ENCODE measurements around the gene SLC7A9.

Gene SLC7A9

DNA sequence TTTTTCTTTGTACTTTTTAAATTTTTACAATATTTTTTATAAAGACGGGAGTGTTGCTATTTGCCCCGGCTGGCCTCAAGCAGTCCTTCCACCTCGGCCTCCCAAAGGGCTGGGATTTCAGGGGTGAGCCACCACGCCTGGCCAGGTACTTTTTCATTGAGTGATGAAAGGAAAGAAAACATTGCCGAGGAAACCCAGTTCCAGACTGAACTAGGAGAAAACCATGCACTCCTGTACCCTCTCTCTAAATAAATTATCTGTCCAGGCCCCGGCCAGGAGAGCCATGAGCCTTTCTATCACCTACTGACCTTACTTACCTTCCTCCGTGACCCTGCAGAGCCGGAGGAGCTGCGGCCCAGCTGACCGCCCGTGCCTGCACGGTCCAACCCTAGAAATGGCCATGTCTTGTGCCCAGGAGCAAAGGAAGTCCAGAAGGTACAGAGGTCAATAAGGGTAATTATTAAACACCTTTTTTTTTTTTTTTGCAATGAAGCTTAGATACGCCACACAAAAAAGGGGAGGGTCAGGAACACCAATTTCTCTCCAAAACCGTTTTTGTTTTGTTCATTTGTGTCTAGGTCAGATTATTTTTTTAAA lies at the start of gene SLC7A9:
Gene SLC7A9, minus strand, starts transcription at position 399 of the 597 bp plus-strand sequence. CDS start 1,233 bp downstream, outside the sequence.
- H3K9me3 ChIP-seq (ENCODE audit: control insufficient read depth, insufficient read depth, low read length), result no peaks in the 10 kb centered on the region
- peaks cover 4% of the 10 kb centered on the region for H3K4me1 ChIP-seq (ENCODE audit: control insufficient read depth, insufficient read depth, low read length)
- no peak for DNase-seq (ENCODE audit: low read depth, low spot score)
- no CpG with 5 or more reads among the region's 14 CpGs for WGBS (ENCODE audit: insufficient coverage, insufficient read length)
- H3K27me3 ChIP-seq (ENCODE audit: control insufficient read depth, insufficient read depth, low read length), result no peaks in the 10 kb centered on the region
- no peak within 1 kb of the TSS for H3K4me3 ChIP-seq (ENCODE audit: low read length)
- H3K36me3 ChIP-seq (ENCODE audit: control insufficient read depth, insufficient read depth, low read length), result no peaks in the 10 kb centered on the region
- no peak within 1 kb of the TSS for H3K27ac ChIP-seq (ENCODE audit: low read length)

- no CpG with 5 or more reads among the region's 4 CpGs for WGBS (ENCODE audit: insufficient coverage, insufficient read length)
- DNase-seq (ENCODE audit: low read depth, low spot score), result no peak
Measured at GRCh38 chr19:32919365-32919764, 49.8 kb upstream of the SLC7A9 start.

DNA sequence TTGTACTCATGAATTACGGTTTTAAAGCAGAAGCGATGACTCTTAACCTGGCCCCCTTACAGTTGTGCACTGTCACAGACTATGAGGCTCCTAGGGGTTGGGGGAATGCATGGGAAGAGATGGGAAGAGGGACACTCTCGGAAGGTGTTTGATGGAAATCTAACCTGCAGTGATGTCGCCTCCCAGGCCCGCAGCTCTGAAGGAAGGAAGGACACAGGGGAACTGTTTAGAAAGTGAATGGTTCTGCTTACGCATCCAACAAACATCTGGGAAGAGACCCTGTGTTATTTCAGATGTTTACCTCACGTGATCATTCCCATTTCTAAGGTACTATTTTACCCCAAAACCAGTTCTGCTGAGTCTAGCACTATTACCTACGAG lies 48.0 kb upstream of the SLC7A9 start:
- WGBS (ENCODE audit: insufficient coverage, insufficient read length), result no CpG with 5 or more reads among the region's 8 CpGs
- Histone ChIP-seq H3K9me3 (ENCODE audit: control insufficient read depth, insufficient read depth, low read length) (no peaks in the 10 kb centered on the region), H3K4me1 (ENCODE audit: control insufficient read depth, insufficient read depth, low read length) (peaks cover 1% of the 10 kb centered on the region; the same call in 1 of the 2 replicates), H3K4me3 (ENCODE audit: low read length) (no peak overlapping the region), H3K27ac (ENCODE audit: low read length) (no peak overlapping the region), H3K36me3 (ENCODE audit: control insufficient read depth, insufficient read depth, low read length) (no peaks in the 10 kb centered on the region; the same call in 1 of the 2 replicates), H3K27me3 (ENCODE audit: control insufficient read depth, insufficient read depth, low read length) (no peaks in the 10 kb centered on the region)
- no peak for DNase-seq (ENCODE audit: low read depth, low spot score)

More at GRCh38 chr19:32919365-32919764, 49.8 kb upstream of the SLC7A9 start:
- no peaks in the 10 kb centered on the region; the same call in 1 of the 2 replicates for H3K36me3 ChIP-seq (ENCODE audit: control insufficient read depth, insufficient read depth, low read length)
- no peak overlapping the region for H3K27ac ChIP-seq (ENCODE audit: low read length)
- no peaks in the 10 kb centered on the region for H3K9me3 ChIP-seq (ENCODE audit: control insufficient read depth, insufficient read depth, low read length)
- no peak overlapping the region for H3K4me3 ChIP-seq (ENCODE audit: low read length)
- H3K4me1 ChIP-seq (ENCODE audit: control insufficient read depth, insufficient read depth, low read length), result peaks cover 1% of the 10 kb centered on the region; the same call in 1 of the 2 replicates
- H3K27me3 ChIP-seq (ENCODE audit: control insufficient read depth, insufficient read depth, low read length), result no peaks in the 10 kb centered on the region

GRCh38 chr19:32916969-32917615 lies 47.5 kb upstream of the SLC7A9 start:
- Histone ChIP-seq H3K27ac (ENCODE audit: low read length) (no peak overlapping the region), H3K36me3 (ENCODE audit: control insufficient read depth, insufficient read depth, low read length) (no peaks in the 10 kb centered on the region; the same call in 1 of the 2 replicates), H3K9me3 (ENCODE audit: control insufficient read depth, insufficient read depth, low read length) (no peaks in the 10 kb centered on the region), H3K27me3 (ENCODE audit: control insufficient read depth, insufficient read depth, low read length) (no peaks in the 10 kb centered on the region), H3K4me3 (ENCODE audit: low read length) (no peak overlapping the region), H3K4me1 (ENCODE audit: control insufficient read depth, insufficient read depth, low read length) (peaks cover 1% of the 10 kb centered on the region; the same call in 1 of the 2 replicates)
- no CpG with 5 or more reads among the region's 4 CpGs for WGBS (ENCODE audit: insufficient coverage, insufficient read length)
- DNase-seq (ENCODE audit: low read depth, low spot score), result no peak

- Histone ChIP-seq H3K27me3 (ENCODE audit: control insufficient read depth, insufficient read depth, low read length) (no peaks in the 10 kb centered on the region), H3K9me3 (ENCODE audit: control insufficient read depth, insufficient read depth, low read length) (no peaks in the 10 kb centered on the region), H3K4me3 (ENCODE audit: low read length) (no peak overlapping the region), H3K36me3 (ENCODE audit: control insufficient read depth, insufficient read depth, low read length) (no peaks in the 10 kb centered on the region; the same call in 1 of the 2 replicates), H3K27ac (ENCODE audit: low read length) (no peak overlapping the region), H3K4me1 (ENCODE audit: control insufficient read depth, insufficient read depth, low read length) (peaks cover 1% of the 10 kb centered on the region; the same call in 1 of the 2 replicates)
- no peak for DNase-seq (ENCODE audit: low read depth, low spot score)
- no CpG with 5 or more reads among the region's 12 CpGs for WGBS (ENCODE audit: insufficient coverage, insufficient read length)
Measured at GRCh38 chr19:32914879-32915660, 45.5 kb upstream of the SLC7A9 start.

DNA sequence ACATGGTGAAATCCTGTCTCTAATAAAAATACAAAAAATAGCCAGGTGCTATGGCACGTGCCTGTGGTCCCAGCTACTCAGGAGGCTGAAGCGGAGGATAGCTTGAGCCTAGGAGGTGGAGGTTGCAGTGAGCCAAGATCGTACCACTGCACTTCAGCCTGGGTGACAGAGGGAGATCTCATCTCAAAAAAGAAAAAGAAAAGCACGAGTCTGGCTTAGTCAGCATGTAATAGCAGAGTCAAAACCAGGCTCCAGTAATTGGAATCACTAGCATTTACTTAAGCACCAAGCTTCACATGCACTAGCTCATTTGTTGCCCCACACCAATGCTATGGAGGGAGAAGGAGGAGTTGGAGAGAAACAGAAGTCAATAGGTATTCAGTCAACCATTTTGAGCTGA lies 41.9 kb upstream of the SLC7A9 start:
- Histone ChIP-seq H3K27ac (ENCODE audit: low read length) (no peak overlapping the region), H3K9me3 (ENCODE audit: control insufficient read depth, insufficient read depth, low read length) (no peaks in the 10 kb centered on the region), H3K4me3 (ENCODE audit: low read length) (no peak overlapping the region), H3K27me3 (ENCODE audit: control insufficient read depth, insufficient read depth, low read length) (no peaks in the 10 kb centered on the region), H3K36me3 (ENCODE audit: control insufficient read depth, insufficient read depth, low read length) (no peaks in the 10 kb centered on the region; the same call in 1 of the 2 replicates), H3K4me1 (ENCODE audit: control insufficient read depth, insufficient read depth, low read length) (no peaks in the 10 kb centered on the region)
- no CpG with 5 or more reads among the region's 4 CpGs for WGBS (ENCODE audit: insufficient coverage, insufficient read length)
- DNase-seq (ENCODE audit: low read depth, low spot score), result no peak

- Histone ChIP-seq H3K36me3 (ENCODE audit: control insufficient read depth, insufficient read depth, low read length) (no peaks in the 10 kb centered on the region; the same call in 1 of the 2 replicates), H3K4me3 (ENCODE audit: low read length) (no peak overlapping the region), H3K9me3 (ENCODE audit: control insufficient read depth, insufficient read depth, low read length) (no peaks in the 10 kb centered on the region), H3K27me3 (ENCODE audit: control insufficient read depth, insufficient read depth, low read length) (no peaks in the 10 kb centered on the region), H3K27ac (ENCODE audit: low read length) (no peak overlapping the region), H3K4me1 (ENCODE audit: control insufficient read depth, insufficient read depth, low read length) (no peaks in the 10 kb centered on the region)
- DNase-seq (ENCODE audit: low read depth, low spot score), result no peak
- no CpG with 5 or more reads among the region's 5 CpGs for WGBS (ENCODE audit: insufficient coverage, insufficient read length)
Measured at GRCh38 chr19:32910874-32911273, 41.3 kb upstream of the SLC7A9 start.

DNA sequence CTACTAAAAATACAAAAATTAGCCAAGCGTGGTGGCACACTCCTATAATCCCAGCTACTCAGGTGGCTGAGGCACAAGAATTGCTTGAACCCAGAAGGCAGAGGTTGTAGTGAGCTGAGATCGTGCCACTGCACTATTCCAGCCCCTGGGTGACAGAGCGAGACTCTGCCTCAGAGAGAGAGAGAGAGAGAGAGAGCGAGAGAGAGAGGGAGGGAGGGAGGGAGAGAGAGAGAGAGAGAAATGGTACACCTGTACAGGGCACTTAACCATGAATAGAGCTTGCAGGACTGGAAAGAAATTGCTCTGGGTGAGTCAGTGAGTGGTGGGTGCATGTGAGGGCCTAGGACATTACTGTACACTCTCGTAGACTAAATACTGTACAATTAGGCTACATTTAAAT lies 40.5 kb upstream of the SLC7A9 start:
- Histone ChIP-seq H3K36me3 (ENCODE audit: control insufficient read depth, insufficient read depth, low read length) (no peaks in the 10 kb centered on the region; the same call in 1 of the 2 replicates), H3K27me3 (ENCODE audit: control insufficient read depth, insufficient read depth, low read length) (no peaks in the 10 kb centered on the region)
- no CpG with 5 or more reads among the region's 5 CpGs for WGBS (ENCODE audit: insufficient coverage, insufficient read length)

GRCh38 chr19:32909257-32909656 lies 39.7 kb upstream of the SLC7A9 start:
- H3K27me3 ChIP-seq (ENCODE audit: control insufficient read depth, insufficient read depth, low read length), result no peaks in the 10 kb centered on the region
- H3K27ac ChIP-seq (ENCODE audit: low read length), result no peak overlapping the region
- no peaks in the 10 kb centered on the region for H3K4me1 ChIP-seq (ENCODE audit: control insufficient read depth, insufficient read depth, low read length)
- H3K9me3 ChIP-seq (ENCODE audit: control insufficient read depth, insufficient read depth, low read length), result no peaks in the 10 kb centered on the region
- no peak for DNase-seq (ENCODE audit: low read depth, low spot score)
- H3K4me3 ChIP-seq (ENCODE audit: low read length), result no peak overlapping the region
- H3K36me3 ChIP-seq (ENCODE audit: control insufficient read depth, insufficient read depth, low read length), result no peaks in the 10 kb centered on the region

More for the DNA sequence above, 40.5 kb upstream of the SLC7A9 start:
- Histone ChIP-seq H3K4me3 (ENCODE audit: low read length) (no peak overlapping the region), H3K27ac (ENCODE audit: low read length) (no peak overlapping the region), H3K9me3 (ENCODE audit: control insufficient read depth, insufficient read depth, low read length) (no peaks in the 10 kb centered on the region), H3K4me1 (ENCODE audit: control insufficient read depth, insufficient read depth, low read length) (no peaks in the 10 kb centered on the region)
- DNase-seq (ENCODE audit: low read depth, low spot score), result no peak

- H3K9me3 ChIP-seq (ENCODE audit: control insufficient read depth, insufficient read depth, low read length), result no peaks in the 10 kb centered on the region
- no peaks in the 10 kb centered on the region for H3K4me1 ChIP-seq (ENCODE audit: control insufficient read depth, insufficient read depth, low read length)
- no peak overlapping the region for H3K4me3 ChIP-seq (ENCODE audit: low read length)
- no CpG with 5 or more reads among the region's 7 CpGs for WGBS (ENCODE audit: insufficient coverage, insufficient read length)
- H3K36me3 ChIP-seq (ENCODE audit: control insufficient read depth, insufficient read depth, low read length), result no peaks in the 10 kb centered on the region
- H3K27ac ChIP-seq (ENCODE audit: low read length), result no peak overlapping the region
- no peaks in the 10 kb centered on the region for H3K27me3 ChIP-seq (ENCODE audit: control insufficient read depth, insufficient read depth, low read length)
- DNase-seq (ENCODE audit: low read depth, low spot score), result no peak
Measured at GRCh38 chr19:32908641-32909190, 39.1 kb upstream of the SLC7A9 start.

Data from iPS DF 6.9 (cell line).